Suppressor macrophage treated with lipopolysaccharide for 4 hours (primary cell): Measurements from ENCODE around the gene RASSF1.
A peak's percentile ranks its signal among the peaks of the same experiment; 100 is the strongest.
"Not testable (repeated sequence)": the region's sequence is repeated elsewhere in the genome, so short reads cannot be mapped to it uniquely, and the experiment has no call there.

Experiments
- DNase-seq: peaks from one replicate; pipeline ENCODE4 v3.0.0-alpha.2; 2020

RASSF1 gene

GRCh38 chr3:50298836-50299637, 41.6 kb downstream of the RASSF1 start, which contains the start of the genes HYAL3 and NAA80:
Gene HYAL3, minus strand, starts transcription at chr3:50299405. Its CDS starts 3,803 bp downstream, at chr3:50295602.
Gene NAA80, minus strand, starts transcription at chr3:50299405. Its CDS starts 1,942 bp downstream, at chr3:50297463.
- DNase-seq, result peak; percentile 100

- no peak for DNase-seq
Measured at GRCh38 chr3:50297896-50298725, 42.5 kb downstream of the RASSF1 start.

DNA sequence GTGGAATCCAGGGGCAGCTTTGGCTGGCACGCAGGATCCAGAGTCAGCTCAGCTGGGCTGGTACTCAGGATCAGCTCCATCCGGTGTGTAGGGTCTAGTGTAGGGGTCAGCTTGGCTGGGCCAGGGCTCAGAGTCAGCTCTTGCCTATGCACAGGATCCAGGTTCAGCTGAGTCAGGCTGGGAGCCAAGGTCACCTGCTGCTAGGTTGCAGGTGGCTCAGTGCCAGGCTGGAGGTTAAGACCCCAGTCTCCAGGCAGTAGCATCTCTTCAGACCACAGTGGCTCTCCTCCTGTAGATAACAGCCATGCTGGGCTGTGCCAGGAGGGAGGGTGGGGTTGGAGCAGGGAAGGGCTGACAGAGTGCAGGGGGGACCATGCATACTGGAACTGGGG, 43.3 kb downstream of the RASSF1 start:
- no peak for DNase-seq

DNA sequence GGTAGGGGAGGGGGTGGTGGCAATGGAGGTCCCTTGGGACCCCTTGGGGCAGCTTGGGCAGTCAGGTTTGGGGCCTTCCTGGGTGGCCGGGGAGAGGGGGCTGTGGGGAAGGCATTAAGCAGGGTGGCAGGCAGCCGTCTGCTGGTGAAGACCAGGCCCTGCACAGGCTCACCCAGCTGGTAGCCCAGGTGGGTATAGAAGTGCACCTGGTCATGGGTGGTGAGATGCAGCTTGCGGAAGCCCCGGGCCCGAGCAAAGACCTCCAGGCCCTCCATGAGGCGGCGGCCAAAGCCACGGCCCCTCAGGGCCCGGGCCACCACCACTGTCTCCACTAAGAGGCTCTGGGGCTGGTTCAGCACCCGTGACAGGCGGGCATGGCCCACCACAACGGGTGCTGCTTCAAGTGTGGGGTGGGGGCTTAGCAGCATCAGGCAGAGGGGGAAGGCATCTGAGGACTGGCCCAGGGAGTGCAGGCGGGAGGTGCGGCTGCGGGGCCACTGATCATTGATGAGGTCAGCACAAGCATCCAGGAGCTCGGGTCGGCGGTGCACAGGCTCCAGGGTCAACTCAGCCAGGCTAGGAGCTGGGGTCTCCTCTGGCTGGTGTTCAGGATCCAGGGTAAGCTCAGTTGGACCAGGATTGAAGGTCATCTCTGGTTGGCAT, 43.8 kb downstream of the RASSF1 start:
- no peak for DNase-seq

GRCh38 chr3:50295553-50296431, 44.8 kb downstream of the RASSF1 start:
- DNase-seq, result no peak

DNA sequence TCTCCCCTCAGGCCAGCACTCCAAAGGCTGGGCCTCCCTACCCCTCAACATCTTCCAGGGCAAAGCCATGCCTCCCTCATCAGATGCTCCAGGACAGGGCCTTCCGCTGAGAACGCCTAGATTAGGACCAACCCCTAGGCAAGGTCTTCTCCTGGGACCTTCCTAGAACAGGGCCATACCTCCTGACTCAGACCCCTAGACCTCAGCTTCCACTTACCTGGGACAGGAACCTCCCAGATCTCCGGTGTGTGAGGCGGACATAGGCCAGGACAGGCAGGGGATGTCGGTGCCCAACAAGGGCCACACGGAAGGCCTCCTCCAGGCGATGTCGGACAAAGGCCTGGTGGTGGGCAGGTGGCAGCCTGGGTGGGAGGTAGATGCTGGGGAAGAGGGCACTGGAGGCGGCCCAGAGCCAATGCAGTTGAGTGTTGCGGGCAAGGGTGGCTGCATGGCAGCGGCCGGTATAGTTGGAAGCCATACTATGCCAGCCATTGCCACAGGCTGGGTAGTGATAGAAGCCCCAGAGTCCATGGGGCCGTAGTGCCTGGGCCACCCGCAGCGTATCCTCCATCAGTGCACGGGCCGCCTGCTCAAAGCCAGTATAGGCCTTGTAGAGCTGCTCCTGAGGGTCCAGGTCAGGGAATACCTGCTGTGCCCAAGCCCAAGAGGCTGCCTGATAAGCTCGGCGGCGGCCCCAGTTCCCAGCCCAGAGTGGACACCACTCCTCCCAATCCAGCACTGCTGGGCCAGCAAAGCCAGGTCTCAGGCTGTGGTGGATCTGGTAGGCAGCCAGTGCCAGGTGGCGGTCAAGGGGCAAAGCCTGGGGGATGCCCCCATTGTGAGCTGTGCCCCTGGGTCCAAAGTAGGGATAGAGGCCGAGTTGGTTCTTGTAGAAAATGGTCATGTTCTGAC, 45.9 kb downstream of the RASSF1 start:
- DNase-seq, result no peak

DNA sequence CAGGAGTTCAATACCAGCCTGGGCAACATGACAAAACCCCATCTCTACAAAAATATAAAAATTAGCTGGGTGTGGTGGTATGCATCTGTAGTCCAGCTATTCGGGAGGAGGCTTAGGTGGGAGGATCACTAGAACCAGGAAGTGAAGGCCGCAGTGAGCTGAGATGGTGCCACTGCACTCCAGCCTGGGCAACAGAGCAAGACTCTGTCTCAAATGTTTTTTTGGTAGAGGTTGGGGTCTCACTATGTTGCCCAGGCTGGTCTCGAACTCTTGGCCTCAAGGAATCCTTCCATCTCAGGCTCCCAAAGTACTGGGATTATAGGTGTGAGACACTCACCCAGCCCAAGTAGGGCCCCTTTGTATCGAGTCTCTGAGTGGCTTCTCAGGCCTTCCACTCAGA, 46.5 kb downstream of the RASSF1 start:
- no peak for DNase-seq

GRCh38 chr3:50293079-50293801, 47.4 kb downstream of the RASSF1 start:
- DNase-seq, result no peak

- DNase-seq, result peak; percentile 98
Measured at GRCh38 chr3:50292159-50293078, 48.2 kb downstream of the RASSF1 start, which contains the start of gene IFRD2. Gene IFRD2, minus strand, starts transcription at chr3:50292429. Its CDS starts 155 bp downstream, at chr3:50292274.

- DNase-seq, result no peak
Measured at GRCh38 chr3:50290161-50290641, 50.4 kb downstream of the RASSF1 start.

- DNase-seq, result no peak
Measured at GRCh38 chr3:50289130-50289529, 51.5 kb downstream of the RASSF1 start.

DNA sequence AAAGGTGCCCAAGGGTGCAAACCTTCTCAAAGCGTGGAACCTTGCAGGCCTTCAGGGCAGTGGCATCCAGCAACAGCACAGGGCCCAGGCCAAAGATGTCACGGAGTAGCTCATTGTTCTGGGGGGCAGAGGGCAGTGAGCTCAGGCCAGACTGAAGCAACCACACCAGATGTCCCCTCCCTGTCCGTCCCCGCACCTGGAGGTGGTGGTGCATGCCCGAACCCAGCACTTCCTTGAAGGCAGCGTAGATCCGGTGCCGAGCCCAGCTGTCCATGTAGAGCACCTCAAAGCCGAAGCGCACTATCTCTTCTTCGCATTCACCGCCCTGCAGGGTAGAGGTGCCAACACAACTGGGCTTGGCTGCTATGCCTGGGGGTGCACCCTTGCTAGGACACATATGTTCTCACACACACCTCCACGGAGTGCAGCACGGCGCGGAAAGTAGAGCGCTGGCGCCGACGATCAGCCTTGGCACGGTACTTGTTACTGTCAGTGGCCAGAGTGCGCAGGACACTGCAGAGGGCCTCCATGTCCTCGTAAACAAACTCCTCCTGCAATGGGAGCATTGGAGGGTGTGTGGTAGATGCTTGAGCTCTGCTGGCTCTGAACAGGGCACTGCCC, 52.1 kb downstream of the RASSF1 start:
- no peak for DNase-seq

- DNase-seq, result no peak
Measured at GRCh38 chr3:50287262-50287661, 53.4 kb downstream of the RASSF1 start.

- no peak for DNase-seq
Measured at GRCh38 chr3:50286322-50287227, 54.1 kb downstream of the RASSF1 start.

DNA sequence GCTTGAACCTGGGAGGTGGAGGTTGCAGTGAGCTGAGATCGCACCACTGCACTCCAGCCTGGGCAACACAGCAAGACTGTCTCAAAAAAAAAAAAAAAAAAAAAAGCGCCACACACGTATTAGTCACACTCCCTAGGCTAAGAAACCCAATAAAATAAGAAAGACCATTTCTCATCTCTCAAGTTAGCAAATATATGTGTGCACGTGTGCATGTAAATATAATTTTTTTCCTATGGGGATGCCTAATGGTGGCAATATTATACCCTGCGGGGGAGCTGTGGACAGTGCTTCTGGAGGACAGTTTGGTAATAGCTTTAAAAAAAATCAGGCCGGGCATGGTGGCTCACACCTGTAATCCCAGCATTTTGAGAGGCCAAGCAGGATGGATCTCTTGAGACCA, 56.5 kb downstream of the RASSF1 start:
- DNase-seq, result not testable (repeated sequence)
